B cell (primary cell): ENCODE data around the gene WNT11.

Experiments used
- EZH2 ChIP-seq: IDR thresholded peaks from 2 replicates; pipeline ENCODE4 v1.6.1; 2012; ENCODE audit warnings: borderline replicate concordance, low read depth, mild to moderate bottlenecking, moderate library complexity, low read length; ENCODE audit not compliant: insufficient read depth, poor library complexity, severe bottlenecking
- TF ChIP-seq, protein P1 (sequence below): fragments of 200-600 bp; IDR thresholded peaks from one replicate; pipeline ENCODE4 v1.8.0; 2022; ENCODE audit warnings: antibody characterized with exemption, mild to moderate bottlenecking

DNA sequence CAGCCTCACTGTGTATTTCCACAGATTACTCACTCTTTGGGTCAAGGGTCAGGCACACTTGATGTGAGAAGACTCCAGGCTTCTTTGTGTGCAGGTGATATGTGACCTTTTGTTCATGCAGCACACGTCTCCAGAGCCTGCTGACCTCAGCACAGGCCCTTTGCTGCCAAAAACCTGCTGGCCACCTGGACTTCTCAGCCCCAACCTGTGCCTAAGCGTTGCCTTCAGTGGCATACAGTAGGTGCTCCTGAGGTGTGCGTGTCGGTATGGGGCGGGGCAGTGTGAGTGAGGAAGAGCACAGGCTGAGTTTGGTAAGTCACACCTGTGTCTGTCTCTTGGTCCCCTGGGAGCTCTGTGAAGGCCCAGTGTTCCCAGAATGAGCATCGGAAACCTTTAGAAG lies 58.1 kb downstream of the WNT11 start:
- TF ChIP-seq, protein P1, sequence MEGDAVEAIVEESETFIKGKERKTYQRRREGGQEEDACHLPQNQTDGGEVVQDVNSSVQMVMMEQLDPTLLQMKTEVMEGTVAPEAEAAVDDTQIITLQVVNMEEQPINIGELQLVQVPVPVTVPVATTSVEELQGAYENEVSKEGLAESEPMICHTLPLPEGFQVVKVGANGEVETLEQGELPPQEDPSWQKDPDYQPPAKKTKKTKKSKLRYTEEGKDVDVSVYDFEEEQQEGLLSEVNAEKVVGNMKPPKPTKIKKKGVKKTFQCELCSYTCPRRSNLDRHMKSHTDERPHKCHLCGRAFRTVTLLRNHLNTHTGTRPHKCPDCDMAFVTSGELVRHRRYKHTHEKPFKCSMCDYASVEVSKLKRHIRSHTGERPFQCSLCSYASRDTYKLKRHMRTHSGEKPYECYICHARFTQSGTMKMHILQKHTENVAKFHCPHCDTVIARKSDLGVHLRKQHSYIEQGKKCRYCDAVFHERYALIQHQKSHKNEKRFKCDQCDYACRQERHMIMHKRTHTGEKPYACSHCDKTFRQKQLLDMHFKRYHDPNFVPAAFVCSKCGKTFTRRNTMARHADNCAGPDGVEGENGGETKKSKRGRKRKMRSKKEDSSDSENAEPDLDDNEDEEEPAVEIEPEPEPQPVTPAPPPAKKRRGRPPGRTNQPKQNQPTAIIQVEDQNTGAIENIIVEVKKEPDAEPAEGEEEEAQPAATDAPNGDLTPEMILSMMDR, result no peak
- no peak for TF ChIP-seq EZH2
